Caco-2 (cell line): ENCODE data around the gene USP25. TPM values are rescaled to one million over a fixed set of nuclear protein-coding genes. Genes with fewer than 3 reads are reported as not detected.

Experiments used
- Bru-seq: library from RNA; stranded (reverse); fragments of 400-500 nt; gene quantifications from one replicate; lab custom pipeline; 2021; lab: Mats Ljungman, UMichigan
- BruChase-seq, 2 experiments: library from RNA; stranded (reverse); fragments of 400-500 nt; gene quantifications; one replicate each; lab custom pipeline; 2021; lab: Mats Ljungman, UMichigan
- BruUV-seq: library from RNA; stranded (reverse); fragments of 400-500 nt; replicated peaks from 2 replicates; lab custom pipeline; 2021; lab: Mats Ljungman, UMichigan
- CTCF ChIA-PET: fragments of 300-600 bp; sonication (Branson Sonifier 250); formaldehyde crosslinking; loops from one replicate; lab custom pipeline; 2022; ENCODE audit warnings: antibody characterized with exemption; lab: Charles Lee
- POLR2A ChIA-PET: fragments of 300-600 bp; sonication (Branson Sonifier 250); formaldehyde crosslinking; loops from one replicate; lab custom pipeline; 2022; ENCODE audit warnings: antibody characterized with exemption; lab: Charles Lee
- DNase-seq, 2 experiments: peaks; one replicate each; pipeline versions ENCODE4 v3.0.0 to v3.0.0-alpha.2; 2020 to 2022
- H3K27me3 ChIP-seq: replicated peaks from 2 replicates; pipeline ENCODE4 v1.6.0; 2011; ENCODE audit warnings: low read length; ENCODE audit not compliant: control insufficient read depth, insufficient read depth
- H3K36me3 ChIP-seq: 2 replicates; pipeline ENCODE4 v1.5.1; 2011; ENCODE audit warnings: low read length; ENCODE audit not compliant: control insufficient read depth, insufficient read depth
- H3K4me1 ChIP-seq: fragments of 250-450 bp; sonication (Bioruptor Pico); 2 replicates; pipeline ENCODE4 v1.5.1; 2020; ENCODE audit warnings: mild to moderate bottlenecking
- H3K4me3 ChIP-seq: 2 replicates; pipeline ENCODE4 v1.5.1; 2011; ENCODE audit warnings: low read depth, mild to moderate bottlenecking, control low read depth, low read length
- H3K9me3 ChIP-seq: fragments of 250-450 bp; sonication (Bioruptor Pico); 2 replicates; pipeline ENCODE4 v1.5.1; 2020; ENCODE audit warnings: mild to moderate bottlenecking, moderate library complexity
- H3K27ac Mint-ChIP-seq: one replicate; pipeline ENCODE4 v1.8.0; 2022; ENCODE audit warnings: mixed read lengths; ENCODE audit not compliant: unreplicated experiment
- H3K27me3 Mint-ChIP-seq: one replicate; pipeline ENCODE4 v1.8.0; 2022; ENCODE audit warnings: mixed read lengths; ENCODE audit not compliant: insufficient read depth, unreplicated experiment
- H3K36me3 Mint-ChIP-seq: one replicate; pipeline ENCODE4 v1.8.0; 2022; ENCODE audit warnings: mild to moderate bottlenecking, mixed read lengths; ENCODE audit not compliant: insufficient read depth, unreplicated experiment
- H3K4me1 Mint-ChIP-seq: one replicate; pipeline ENCODE4 v1.8.0; 2022; ENCODE audit warnings: low read depth, mixed read lengths; ENCODE audit not compliant: unreplicated experiment
- H3K4me3 Mint-ChIP-seq: one replicate; pipeline ENCODE4 v1.8.0; 2022; ENCODE audit warnings: mild to moderate bottlenecking, moderate library complexity, mixed read lengths; ENCODE audit not compliant: unreplicated experiment
- H3K9me3 Mint-ChIP-seq: one replicate; pipeline ENCODE4 v1.8.0; 2022; ENCODE audit warnings: mixed read lengths; ENCODE audit not compliant: unreplicated experiment
- intact Hi-C: fragments of 100-400 bp; cut with micrococcal nuclease; formaldehyde crosslinking; loops from one replicate; pipeline ENCODE4 v1.10.0; 2022; ENCODE audit not compliant: unreplicated experiment
- long read RNA-seq: library from polyadenylated mRNA; stranded (forward); transcript quantifications from one replicate; pipeline ENCODE4 v2.0.0, GENCODE V29; 2022
- total RNA-seq: library from RNA; stranded (reverse); gene quantifications from 2 replicates; pipeline ENCODE4 v1.2.3, GENCODE V29; 2022
- TF ChIP-seq, protein P1 (sequence below), 2 experiments: fragments of 200-600 bp in 1 of 2; IDR thresholded peaks; 1 replicate in 1 of 2; 2 replicates in 1 of 2; pipeline versions ENCODE4 v1.5.1 to v1.8.0; 2011 to 2022; ENCODE audit warnings: antibody characterized with exemption in 1 of 2, control low read depth in 1 of 2, inconsistent platforms in 1 of 2, low read depth in 1 of 2, low read length in 1 of 2, mild to moderate bottlenecking in 1 of 2, moderate library complexity in 1 of 2; ENCODE audit not compliant: insufficient read depth in 1 of 2, severe bottlenecking in 1 of 2, unreplicated experiment in 1 of 2

The USP25 gene, protein sequence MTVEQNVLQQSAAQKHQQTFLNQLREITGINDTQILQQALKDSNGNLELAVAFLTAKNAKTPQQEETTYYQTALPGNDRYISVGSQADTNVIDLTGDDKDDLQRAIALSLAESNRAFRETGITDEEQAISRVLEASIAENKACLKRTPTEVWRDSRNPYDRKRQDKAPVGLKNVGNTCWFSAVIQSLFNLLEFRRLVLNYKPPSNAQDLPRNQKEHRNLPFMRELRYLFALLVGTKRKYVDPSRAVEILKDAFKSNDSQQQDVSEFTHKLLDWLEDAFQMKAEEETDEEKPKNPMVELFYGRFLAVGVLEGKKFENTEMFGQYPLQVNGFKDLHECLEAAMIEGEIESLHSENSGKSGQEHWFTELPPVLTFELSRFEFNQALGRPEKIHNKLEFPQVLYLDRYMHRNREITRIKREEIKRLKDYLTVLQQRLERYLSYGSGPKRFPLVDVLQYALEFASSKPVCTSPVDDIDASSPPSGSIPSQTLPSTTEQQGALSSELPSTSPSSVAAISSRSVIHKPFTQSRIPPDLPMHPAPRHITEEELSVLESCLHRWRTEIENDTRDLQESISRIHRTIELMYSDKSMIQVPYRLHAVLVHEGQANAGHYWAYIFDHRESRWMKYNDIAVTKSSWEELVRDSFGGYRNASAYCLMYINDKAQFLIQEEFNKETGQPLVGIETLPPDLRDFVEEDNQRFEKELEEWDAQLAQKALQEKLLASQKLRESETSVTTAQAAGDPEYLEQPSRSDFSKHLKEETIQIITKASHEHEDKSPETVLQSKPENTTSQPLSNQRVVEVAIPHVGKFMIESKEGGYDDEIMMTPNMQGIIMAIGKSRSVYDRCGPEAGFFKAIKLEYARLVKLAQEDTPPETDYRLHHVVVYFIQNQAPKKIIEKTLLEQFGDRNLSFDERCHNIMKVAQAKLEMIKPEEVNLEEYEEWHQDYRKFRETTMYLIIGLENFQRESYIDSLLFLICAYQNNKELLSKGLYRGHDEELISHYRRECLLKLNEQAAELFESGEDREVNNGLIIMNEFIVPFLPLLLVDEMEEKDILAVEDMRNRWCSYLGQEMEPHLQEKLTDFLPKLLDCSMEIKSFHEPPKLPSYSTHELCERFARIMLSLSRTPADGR
- total RNA-seq (44.3 and 46.7 TPM in 2 replicates), Bru-seq, nascent RNA (percentile 95 among the genes with signal in this experiment), BruChase-seq, experiment 1, labeled RNA remaining after a 2-hour chase (percentile 86 among the genes with signal in this experiment), BruChase-seq, experiment 2, labeled RNA remaining after a 6-hour chase (percentile 78 among the genes with signal in this experiment)
- long read RNA-seq, full-length matches to known transcripts, result 34 of 65 reads
- long read RNA-seq, partial matches to known transcripts, result 9 of 65 reads
- long read RNA-seq, other reads (novel, unspliced or antisense), result 22 of 65 reads

DNA sequence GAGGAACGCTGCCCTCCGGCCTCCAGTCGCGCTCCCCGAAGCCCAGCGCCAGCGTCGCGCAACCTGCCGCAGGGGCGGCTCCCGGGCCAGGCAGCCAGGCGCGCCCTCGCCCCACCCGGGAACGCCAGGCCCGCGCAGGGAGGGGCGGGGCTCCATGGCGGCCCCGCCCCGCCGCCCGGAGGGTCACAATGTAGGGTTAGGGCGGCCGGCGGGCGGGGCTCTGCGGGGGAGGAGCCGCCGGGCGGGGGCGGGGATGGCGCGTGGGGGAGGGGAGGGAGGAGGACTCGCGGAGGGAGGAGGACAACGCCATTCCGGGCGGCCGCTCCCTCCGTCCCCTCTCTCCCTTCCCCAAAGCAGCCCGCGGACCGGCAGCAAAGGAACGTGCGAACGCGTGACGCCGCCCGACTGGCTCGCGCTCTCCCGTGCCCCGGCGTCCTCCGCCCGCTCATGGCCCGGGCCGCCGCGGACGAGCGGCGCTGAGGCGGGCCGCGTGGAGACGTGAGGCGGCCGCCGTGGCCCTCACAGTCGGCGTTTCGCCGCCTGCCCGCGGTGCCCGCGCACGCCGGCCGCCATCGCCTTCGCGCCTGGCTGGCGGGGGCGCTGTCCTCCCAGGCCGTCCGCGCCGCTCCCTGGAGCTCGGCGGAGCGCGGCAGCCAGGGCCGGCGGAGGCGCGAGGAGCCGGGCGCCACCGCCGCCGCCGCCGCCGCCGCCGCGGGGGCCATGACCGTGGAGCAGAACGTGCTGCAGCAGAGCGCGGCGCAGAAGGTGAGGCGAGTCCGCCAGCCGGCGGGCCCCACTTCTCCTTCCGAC, at the start of gene USP25:
Gene USP25, plus strand, starts transcription at position 309 of the 810 bp plus-strand sequence. Its CDS starts 412 bp downstream, at position 721.
- DNase-seq, result peak; percentile 88 to 92
- POLR2A ChIA-PET, result interaction anchor here (0.6 kb wide), 3 partner anchors 18 to 102 kb away, joined by 3 to 4 read pairs (median 3); no protein-coding TSS in a partner anchor
- TF ChIP-seq, protein P1, sequence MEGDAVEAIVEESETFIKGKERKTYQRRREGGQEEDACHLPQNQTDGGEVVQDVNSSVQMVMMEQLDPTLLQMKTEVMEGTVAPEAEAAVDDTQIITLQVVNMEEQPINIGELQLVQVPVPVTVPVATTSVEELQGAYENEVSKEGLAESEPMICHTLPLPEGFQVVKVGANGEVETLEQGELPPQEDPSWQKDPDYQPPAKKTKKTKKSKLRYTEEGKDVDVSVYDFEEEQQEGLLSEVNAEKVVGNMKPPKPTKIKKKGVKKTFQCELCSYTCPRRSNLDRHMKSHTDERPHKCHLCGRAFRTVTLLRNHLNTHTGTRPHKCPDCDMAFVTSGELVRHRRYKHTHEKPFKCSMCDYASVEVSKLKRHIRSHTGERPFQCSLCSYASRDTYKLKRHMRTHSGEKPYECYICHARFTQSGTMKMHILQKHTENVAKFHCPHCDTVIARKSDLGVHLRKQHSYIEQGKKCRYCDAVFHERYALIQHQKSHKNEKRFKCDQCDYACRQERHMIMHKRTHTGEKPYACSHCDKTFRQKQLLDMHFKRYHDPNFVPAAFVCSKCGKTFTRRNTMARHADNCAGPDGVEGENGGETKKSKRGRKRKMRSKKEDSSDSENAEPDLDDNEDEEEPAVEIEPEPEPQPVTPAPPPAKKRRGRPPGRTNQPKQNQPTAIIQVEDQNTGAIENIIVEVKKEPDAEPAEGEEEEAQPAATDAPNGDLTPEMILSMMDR (IDR thresholded peaks at IDR 0.05; ENCODE audit: insufficient read depth in 1 of 2, low read depth in 1 of 2, low read length in 1 of 2, severe bottlenecking in 1 of 2, unreplicated experiment in 1 of 2), result no peak
- no peaks in the 10 kb centered on the region for H3K9me3 Mint-ChIP-seq
- peak within 1 kb of the TSS; percentile 94 for H3K4me3 Mint-ChIP-seq
- peak within 1 kb of the TSS; percentile 93 for H3K4me3 ChIP-seq
- no peaks in the 10 kb centered on the region for H3K27me3 Mint-ChIP-seq
- H3K27me3 ChIP-seq, result no peaks in the 10 kb centered on the region
- H3K36me3 Mint-ChIP-seq, result peaks cover 11% of the 10 kb centered on the region
- H3K9me3 ChIP-seq, result no peaks in the 10 kb centered on the region
- H3K36me3 ChIP-seq, result no peaks in the 10 kb centered on the region
- H3K27ac Mint-ChIP-seq, result peak within 1 kb of the TSS; percentile 93
- H3K4me1 ChIP-seq, result peaks cover 10% of the 10 kb centered on the region
- no TSS peak for BruUV-seq
- no peaks in the 10 kb centered on the region for H3K4me1 Mint-ChIP-seq
- CTCF ChIA-PET, result no interaction called here
- intact Hi-C loops, result loop anchor here (1.0 to 5.0 kb wide), 3 partner anchors 70 to 97 kb away; no protein-coding TSS in a partner anchor

DNA sequence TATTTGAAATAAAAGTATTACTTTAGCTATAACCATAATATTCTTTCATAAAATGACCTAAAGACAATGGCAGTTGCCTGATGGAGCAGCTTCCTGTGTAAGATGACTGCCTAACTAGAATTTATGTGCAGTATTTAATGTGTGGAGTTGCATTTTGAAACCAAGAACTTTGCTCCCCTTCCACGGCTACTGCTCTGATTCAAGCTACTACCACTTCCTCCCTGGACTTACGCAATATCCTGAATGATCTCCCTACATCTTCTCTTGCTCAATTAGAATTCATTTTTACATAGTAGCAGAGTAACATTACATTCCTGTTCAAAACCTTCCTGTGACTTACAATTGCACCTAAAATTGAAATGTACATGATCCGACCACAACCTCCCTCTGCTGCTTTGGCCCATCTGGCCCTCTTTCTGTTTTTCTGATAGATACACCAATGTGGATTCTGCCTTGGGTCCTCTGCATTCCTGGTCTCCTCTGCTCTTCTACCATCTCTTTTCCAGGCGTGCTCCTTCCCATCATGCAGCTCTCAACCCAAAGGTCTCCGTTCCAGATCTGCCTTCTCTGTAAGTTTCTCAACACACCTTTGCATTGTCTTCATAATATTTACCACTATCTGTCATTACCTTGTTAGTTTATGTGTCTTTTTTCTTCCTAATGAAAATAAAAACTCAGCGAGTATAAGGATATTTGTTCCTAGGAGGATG, 47.4 kb upstream of the USP25 start:
- Mint-ChIP-seq H3K27ac (no peak overlapping the region), H3K4me1 (peaks cover 21% of the 10 kb centered on the region), H3K36me3 (no peaks in the 10 kb centered on the region), H3K4me3 (no peak overlapping the region), H3K27me3 (no peaks in the 10 kb centered on the region), H3K9me3 (peaks cover 18% of the 10 kb centered on the region)
- TF ChIP-seq, protein P1 (IDR thresholded peaks at IDR 0.05; ENCODE audit: insufficient read depth in 1 of 2, low read depth in 1 of 2, low read length in 1 of 2, severe bottlenecking in 1 of 2, unreplicated experiment in 1 of 2), result no peak
- no peaks in the 10 kb centered on the region for H3K27me3 ChIP-seq
- no peak for DNase-seq
- no peak overlapping the region for H3K4me3 ChIP-seq
- ChIA-PET POLR2A (no interaction called here), CTCF (interaction anchor here (0.8 kb wide), 1 partner anchor 41 kb away, joined by 4 read pairs; no protein-coding TSS in a partner anchor)
- H3K36me3 ChIP-seq, result no peaks in the 10 kb centered on the region
- intact Hi-C loops, result no loop called here
- H3K9me3 ChIP-seq, result no peaks in the 10 kb centered on the region
- peaks cover 10% of the 10 kb centered on the region for H3K4me1 ChIP-seq
- no TSS peak for BruUV-seq
